GM21825 (cell line): ENCODE data around the gene DHDH.

Source experiments
- ATAC-seq: cut with Tn5 transposase; IDR thresholded peaks from one replicate; pipeline ENCODE4 v1.9.1; 2021; ENCODE audit warnings: mild to moderate bottlenecking, moderate library complexity; ENCODE audit not compliant: unreplicated experiment

DHDH gene

DNA sequence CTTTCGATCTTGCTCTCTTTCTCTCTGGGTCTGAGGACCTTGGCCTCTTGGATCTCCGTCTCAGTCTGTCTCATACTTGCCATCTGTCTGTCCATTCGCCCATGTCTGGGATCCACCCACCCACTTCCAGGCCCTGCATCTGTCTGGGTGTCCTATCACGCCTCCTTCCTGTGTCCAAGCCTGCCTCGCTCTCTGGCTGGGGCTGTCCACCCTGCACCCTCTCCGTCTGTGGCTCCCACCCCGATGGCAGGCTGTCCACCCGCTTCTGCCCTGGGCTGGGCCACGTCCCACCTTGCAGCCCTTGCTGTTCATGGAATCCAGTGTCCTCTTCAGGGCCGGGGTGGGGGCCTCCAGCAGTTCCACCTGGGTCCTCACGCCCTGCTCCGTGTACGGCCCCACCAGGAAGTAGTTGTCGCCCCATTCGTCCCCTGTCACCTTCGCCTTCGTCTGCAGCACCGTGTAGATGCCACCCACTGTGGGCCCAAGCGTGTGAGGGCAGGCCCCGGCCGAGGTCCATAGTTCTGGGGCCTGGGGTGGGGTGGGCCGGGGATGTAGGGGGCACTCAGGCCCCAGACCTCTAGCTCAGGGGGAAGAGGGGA, 57.6 kb downstream of the DHDH start:
- no peak for ATAC-seq

DNA sequence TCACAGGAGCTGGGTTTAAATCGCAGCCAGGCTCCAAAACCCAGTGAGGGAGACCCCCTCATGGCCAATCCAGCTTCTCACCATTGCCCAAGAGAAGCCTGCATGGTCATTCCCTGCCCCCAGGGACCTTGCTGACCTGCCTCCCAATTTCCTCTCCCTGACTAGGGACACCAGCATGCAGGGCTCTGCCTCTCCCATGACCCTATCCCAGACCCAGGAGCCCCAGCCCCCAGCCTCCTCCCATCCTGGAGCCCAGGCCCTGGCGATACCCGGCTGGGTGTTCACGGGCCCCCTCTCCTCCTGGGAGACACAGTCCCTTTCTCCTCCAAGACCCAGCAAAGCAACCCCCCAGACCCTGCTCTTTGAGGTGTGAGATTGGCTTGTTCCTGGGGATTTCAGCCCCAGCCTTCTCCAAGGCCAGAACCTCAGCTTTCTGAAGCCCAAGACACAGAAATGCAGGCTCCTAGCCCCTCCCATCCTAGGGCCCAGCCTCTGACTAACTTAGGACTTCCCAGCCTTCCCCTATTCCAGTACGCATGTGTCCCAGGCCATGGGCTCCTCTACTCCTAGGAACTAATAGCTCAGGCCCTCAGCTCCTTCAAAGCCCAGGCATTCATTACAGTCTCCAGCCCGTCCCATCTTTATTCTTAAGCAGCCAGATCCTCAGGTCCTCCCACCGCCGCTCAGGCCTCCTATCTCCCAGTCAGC, 58.5 kb downstream of the DHDH start:
- no peak for ATAC-seq

DNA sequence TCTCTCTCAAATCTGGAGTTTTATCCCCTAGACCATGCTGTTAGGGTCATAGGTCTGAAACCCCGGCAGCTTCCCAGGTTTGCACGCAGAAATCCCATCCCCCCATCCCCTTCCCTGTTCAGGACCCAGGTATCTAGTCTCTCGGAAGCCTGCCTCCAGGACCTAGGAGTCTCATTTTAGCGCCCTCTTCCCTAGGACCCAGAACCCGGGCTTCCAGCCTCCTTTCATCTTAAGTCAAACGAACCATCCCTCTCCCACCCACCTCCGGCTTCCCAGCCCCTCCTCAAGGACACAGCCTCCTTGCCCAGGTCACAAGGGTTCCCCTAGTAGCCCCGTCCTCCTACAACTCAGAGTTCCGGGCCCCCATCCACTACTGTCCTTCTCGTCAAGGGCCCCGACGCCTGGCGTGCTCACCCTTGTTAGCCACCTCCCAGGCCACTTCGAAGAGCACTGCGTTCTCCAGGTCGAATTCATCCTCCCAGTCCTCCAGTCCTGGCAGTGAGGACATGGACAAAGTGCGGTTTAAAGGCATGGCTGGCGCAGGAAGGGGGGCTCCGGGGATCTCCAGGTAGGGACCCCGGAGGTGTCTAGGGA, 59.2 kb downstream of the DHDH start:
- peak; percentile 1 for ATAC-seq

DNA sequence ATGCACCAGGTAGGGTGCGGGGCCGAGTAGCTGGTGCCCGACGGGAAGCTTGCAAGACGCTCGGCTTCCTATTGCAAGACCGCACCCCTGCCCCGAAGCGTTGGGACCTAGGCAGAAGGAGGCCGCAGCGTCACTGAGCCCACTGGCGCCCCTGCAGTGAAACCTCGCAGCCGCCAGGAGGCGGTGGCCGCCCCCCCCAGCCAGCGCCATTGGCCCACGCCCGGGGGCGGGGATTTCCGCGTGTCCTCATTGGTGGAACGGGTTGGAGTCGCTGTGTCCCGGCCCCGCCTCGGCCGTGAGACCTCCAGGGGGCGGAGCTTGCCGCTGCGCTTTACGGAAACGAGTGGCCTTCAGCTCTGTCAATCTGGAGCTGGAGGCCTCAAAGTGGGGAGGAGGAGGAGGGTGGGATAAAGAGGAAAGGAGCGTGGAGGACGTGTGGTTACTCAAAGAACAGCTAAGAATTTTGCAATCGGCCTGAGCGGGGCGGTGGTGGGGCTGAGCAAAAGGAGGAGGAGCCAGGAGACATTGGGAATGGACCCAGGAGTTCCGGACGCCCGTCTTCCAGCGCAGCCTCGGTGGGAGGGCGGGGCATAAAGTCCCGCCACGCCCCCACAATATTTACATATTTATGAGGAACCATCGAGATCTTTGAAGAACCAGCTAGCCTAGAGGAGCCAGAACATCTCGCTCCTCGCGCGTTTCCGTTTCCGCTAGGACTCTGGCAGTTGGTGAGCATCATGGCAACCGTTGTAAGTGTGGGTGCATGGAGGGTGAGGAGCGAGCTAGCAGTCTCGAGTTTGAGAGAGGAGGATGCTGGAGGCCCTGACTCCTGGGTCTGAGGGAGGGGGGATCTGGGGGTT, 59.9 kb downstream of the DHDH start, which contains the start of the genes GYS1 and RUVBL2:
Gene GYS1 (minus strand): TSS at position 135 of the 860 bp plus-strand sequence. CDS start 197 bp downstream, outside the sequence.
Gene RUVBL2 (plus strand): TSS at position 713 of the 860 bp plus-strand sequence. CDS start 25 bp downstream, at position 738.
- peak; percentile 76 for ATAC-seq

DNA sequence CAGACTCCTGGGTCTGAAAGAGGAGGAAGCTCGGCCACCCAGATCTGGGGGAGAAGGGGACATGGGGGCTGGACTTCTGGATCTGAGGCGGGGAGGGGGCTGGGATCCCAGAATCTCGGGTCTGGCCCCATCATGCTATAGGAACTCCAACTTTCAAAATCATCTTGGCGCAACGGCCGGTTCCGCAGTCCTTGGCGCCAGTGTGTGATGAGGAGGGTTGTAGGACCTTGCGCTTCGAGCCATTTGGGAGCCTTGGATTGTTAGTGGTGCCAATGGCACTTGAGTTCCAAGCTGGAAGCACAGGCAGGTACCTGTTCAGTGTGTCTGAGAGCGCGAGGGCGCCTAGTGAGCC, 60.5 kb downstream of the DHDH start:
- no peak for ATAC-seq
